MM.1S (cell line): ENCODE results near the gene AK4.

Source experiments
- DNase-seq: peaks from one replicate; pipeline ENCODE4 v3.0.0-alpha.2; 2015
- H2AFZ ChIP-seq: fragments of 300-600 bp; sonication (generic); 2 replicates; pipeline ENCODE4 v1.6.0; 2016; ENCODE audit warnings: antibody characterized with exemption, low read length
- H3F3A ChIP-seq: fragments of 300-600 bp; sonication (generic); 2 replicates; pipeline ENCODE4 v1.6.1; 2016; ENCODE audit warnings: mild to moderate bottlenecking, antibody characterized with exemption, low read length, moderate library complexity, mixed read lengths; ENCODE audit not compliant: insufficient read depth
- H3K27ac ChIP-seq: fragments of 300-600 bp; sonication (generic); 2 replicates; pipeline ENCODE4 v1.5.1; 2016; ENCODE audit warnings: mild to moderate bottlenecking, low read length
- H3K27me3 ChIP-seq: fragments of 300-600 bp; sonication (generic); replicated peaks from 2 replicates; pipeline ENCODE4 v1.6.0; 2016; ENCODE audit warnings: low read length; ENCODE audit not compliant: insufficient read depth
- H3K36me3 ChIP-seq: fragments of 300-600 bp; sonication (generic); replicated peaks from 2 replicates; pipeline ENCODE4 v1.6.1; 2016; ENCODE audit warnings: mild to moderate bottlenecking, low read length, mixed read lengths; ENCODE audit not compliant: insufficient read depth
- H3K4me1 ChIP-seq: fragments of 300-600 bp; sonication (generic); 2 replicates; pipeline ENCODE4 v1.6.1; 2016; ENCODE audit warnings: low read length, mixed read lengths
- H3K4me2 ChIP-seq: fragments of 300-600 bp; sonication (generic); 2 replicates; pipeline ENCODE4 v1.6.0; 2016; ENCODE audit warnings: low read depth, low read length
- H3K4me3 ChIP-seq: fragments of 300-600 bp; sonication (generic); 2 replicates; pipeline ENCODE4 v1.5.1; 2016; ENCODE audit warnings: low read length, mixed read lengths
- H3K79me2 ChIP-seq: fragments of 300-600 bp; sonication (generic); 2 replicates; pipeline ENCODE4 v1.6.1; 2016; ENCODE audit warnings: mixed run types, low read length, mixed read lengths
- H3K9ac ChIP-seq: fragments of 300-600 bp; sonication (generic); 2 replicates; pipeline ENCODE4 v1.6.1; 2016; ENCODE audit warnings: low read length, mixed read lengths
- H3K9me2 ChIP-seq: fragments of 300-600 bp; sonication (generic); replicated peaks from 2 replicates; pipeline ENCODE4 v1.6.1; 2016; ENCODE audit warnings: mild to moderate bottlenecking, low read length, mixed read lengths; ENCODE audit not compliant: insufficient read depth
- H3K9me3 ChIP-seq: fragments of 300-600 bp; sonication (generic); replicated peaks from 2 replicates; pipeline ENCODE4 v1.6.1; 2016; ENCODE audit warnings: mild to moderate bottlenecking, low read length, mixed read lengths; ENCODE audit not compliant: insufficient read depth
- H4K20me1 ChIP-seq: fragments of 300-600 bp; sonication (generic); 2 replicates; pipeline ENCODE4 v1.6.1; 2016; ENCODE audit warnings: mild to moderate bottlenecking, low read length, moderate library complexity, mixed read lengths; ENCODE audit not compliant: insufficient read depth
- EZH2 ChIP-seq: fragments of 300-600 bp; sonication (generic); optimal IDR thresholded peaks from 2 replicates; pipeline ENCODE3; 2017; ENCODE audit warnings: low read depth, mild to moderate bottlenecking, antibody characterized with exemption, low read length, mixed read lengths
- EZH2phosphoT487 ChIP-seq: fragments of 300-600 bp; sonication (generic); IDR thresholded peaks from 2 replicates; pipeline ENCODE4 v1.6.1; 2018; ENCODE audit warnings: antibody characterized with exemption, low read length
- TF ChIP-seq, protein P1 (sequence below): fragments of 300-600 bp; sonication (generic); IDR thresholded peaks from 2 replicates; pipeline ENCODE4 v1.5.1; 2016; ENCODE audit warnings: antibody characterized with exemption, low read length, mixed read lengths

Gene AK4

GRCh38 chr1:65193129-65193695 is 45.2 kb downstream of the AK4 start:
- no peaks in the 10 kb centered on the region for H4K20me1 ChIP-seq
- H3K36me3 ChIP-seq = no peaks in the 10 kb centered on the region
- no peaks in the 10 kb centered on the region for H3F3A ChIP-seq
- no peak overlapping the region for H2AFZ ChIP-seq
- no peak overlapping the region for H3K27ac ChIP-seq
- H3K4me2 ChIP-seq = no peak overlapping the region
- no peaks in the 10 kb centered on the region for H3K79me2 ChIP-seq
- no peak overlapping the region for H3K4me3 ChIP-seq
- no peak for TF ChIP-seq EZH2
- no peak for TF ChIP-seq EZH2phosphoT487
- TF ChIP-seq, protein P1, sequence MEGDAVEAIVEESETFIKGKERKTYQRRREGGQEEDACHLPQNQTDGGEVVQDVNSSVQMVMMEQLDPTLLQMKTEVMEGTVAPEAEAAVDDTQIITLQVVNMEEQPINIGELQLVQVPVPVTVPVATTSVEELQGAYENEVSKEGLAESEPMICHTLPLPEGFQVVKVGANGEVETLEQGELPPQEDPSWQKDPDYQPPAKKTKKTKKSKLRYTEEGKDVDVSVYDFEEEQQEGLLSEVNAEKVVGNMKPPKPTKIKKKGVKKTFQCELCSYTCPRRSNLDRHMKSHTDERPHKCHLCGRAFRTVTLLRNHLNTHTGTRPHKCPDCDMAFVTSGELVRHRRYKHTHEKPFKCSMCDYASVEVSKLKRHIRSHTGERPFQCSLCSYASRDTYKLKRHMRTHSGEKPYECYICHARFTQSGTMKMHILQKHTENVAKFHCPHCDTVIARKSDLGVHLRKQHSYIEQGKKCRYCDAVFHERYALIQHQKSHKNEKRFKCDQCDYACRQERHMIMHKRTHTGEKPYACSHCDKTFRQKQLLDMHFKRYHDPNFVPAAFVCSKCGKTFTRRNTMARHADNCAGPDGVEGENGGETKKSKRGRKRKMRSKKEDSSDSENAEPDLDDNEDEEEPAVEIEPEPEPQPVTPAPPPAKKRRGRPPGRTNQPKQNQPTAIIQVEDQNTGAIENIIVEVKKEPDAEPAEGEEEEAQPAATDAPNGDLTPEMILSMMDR = no peak
- no peak overlapping the region for H3K9ac ChIP-seq
- DNase-seq = no peak
- H3K4me1 ChIP-seq = no peaks in the 10 kb centered on the region
- no peaks in the 10 kb centered on the region for H3K9me2 ChIP-seq
- H3K9me3 ChIP-seq = no peaks in the 10 kb centered on the region
- H3K27me3 ChIP-seq = no peaks in the 10 kb centered on the region

DNA sequence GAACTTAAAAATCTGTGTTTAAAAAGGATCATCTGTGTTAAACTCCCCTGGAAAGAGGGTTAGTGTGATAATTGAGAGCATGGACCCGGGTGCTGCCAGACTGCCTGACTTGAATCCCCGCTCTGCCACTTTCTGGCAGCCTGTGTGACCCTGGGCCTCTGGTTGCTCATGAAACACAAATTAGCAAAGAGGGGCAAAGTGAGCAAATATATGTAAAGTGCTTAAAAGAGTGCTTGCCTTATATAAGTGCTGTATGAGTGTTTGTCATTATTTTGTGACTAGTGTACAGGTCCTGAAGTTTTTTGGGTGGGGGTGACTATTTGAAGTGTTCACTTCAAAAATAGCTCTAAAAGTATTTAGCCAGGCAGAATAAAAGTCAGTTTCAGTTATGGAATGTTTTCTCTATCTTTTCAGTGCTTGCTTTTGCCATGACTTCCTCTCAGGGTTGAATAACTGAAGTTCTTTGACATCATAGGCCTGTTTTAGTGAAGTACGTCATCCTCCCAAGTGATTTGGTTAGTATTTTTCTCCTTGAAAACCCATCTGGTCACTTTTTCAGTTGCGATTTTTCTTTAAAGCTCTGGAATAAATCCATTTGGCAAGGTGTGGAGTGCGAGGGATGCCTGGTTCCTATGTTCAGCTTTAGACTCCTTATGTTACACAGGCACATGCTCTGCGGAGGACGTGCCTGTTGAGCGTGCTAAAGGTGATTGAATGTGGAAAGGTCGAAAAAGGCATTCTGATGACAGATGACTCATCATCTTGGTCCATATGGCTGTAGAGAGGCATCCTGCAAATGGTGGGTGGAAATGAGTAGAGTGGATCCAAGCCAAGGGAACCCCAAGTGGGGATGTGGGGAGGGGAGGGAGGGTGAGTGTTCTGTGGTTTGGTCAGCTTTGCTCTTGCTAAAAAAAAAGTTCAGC is 47.8 kb downstream of the AK4 start:
- H3K27ac ChIP-seq = no peak overlapping the region
- H3K4me2 ChIP-seq = no peak overlapping the region
- H3F3A ChIP-seq = no peaks in the 10 kb centered on the region
- H3K4me1 ChIP-seq = no peaks in the 10 kb centered on the region
- H3K79me2 ChIP-seq = no peaks in the 10 kb centered on the region
- H3K36me3 ChIP-seq = no peaks in the 10 kb centered on the region
- no peak for DNase-seq
- H3K27me3 ChIP-seq = no peaks in the 10 kb centered on the region
- no peak overlapping the region for H3K9ac ChIP-seq
- no peak overlapping the region for H3K4me3 ChIP-seq
- H3K9me3 ChIP-seq = no peaks in the 10 kb centered on the region
- no peaks in the 10 kb centered on the region for H4K20me1 ChIP-seq
- H3K9me2 ChIP-seq = no peaks in the 10 kb centered on the region
- no peak overlapping the region for H2AFZ ChIP-seq
- TF ChIP-seq EZH2phosphoT487 = no peak
- TF ChIP-seq, protein P1 = no peak
- TF ChIP-seq EZH2 = no peak

DNA sequence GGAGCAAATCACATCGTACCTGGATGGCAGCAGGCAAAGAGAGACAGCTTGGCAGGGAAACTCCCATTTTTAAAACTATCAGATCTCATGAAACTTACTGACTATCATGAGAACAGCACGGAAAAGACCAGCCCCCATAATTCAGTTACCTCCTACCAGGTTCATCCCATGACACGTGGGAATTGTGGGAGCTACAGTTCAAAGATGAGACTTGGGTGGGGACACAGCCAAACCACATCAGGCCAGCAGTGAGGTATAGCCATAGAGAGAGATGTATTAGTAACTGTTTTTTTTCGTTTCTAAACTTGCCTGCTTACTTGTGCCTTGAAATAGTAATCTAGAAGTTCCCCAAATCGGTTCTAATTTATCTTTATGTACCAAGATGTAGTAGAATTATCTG is 48.9 kb downstream of the AK4 start:
- Histone ChIP-seq H3K4me1 (no peaks in the 10 kb centered on the region), H3K79me2 (no peaks in the 10 kb centered on the region), H4K20me1 (no peaks in the 10 kb centered on the region), H3K9ac (no peak overlapping the region), H3K27me3 (no peaks in the 10 kb centered on the region), H3K27ac (no peak overlapping the region), H3F3A (no peaks in the 10 kb centered on the region), H2AFZ (no peak overlapping the region), H3K4me3 (no peak overlapping the region), H3K4me2 (no peak overlapping the region), H3K36me3 (no peaks in the 10 kb centered on the region), H3K9me2 (no peaks in the 10 kb centered on the region), H3K9me3 (no peaks in the 10 kb centered on the region)
- TF ChIP-seq EZH2 (no peak), EZH2phosphoT487 (no peak)
- TF ChIP-seq, protein P1 = no peak
- no peak for DNase-seq
